HEK293T (cell line): ENCODE measurements around the gene EMP2.

ENCODE experiments used
- ELF4 ChIP-seq: fragments of 450-650 bp; IDR thresholded peaks from 2 replicates; pipeline ENCODE4 v1.6.1; 2017; ENCODE audit warnings: antibody characterized with exemption
- FOXA1 ChIP-seq: fragments of 450-650 bp; IDR thresholded peaks from 2 replicates; pipeline ENCODE4 v1.6.1; 2016; ENCODE audit warnings: mild to moderate bottlenecking
- FOXM1 ChIP-seq: fragments of 450-650 bp; IDR thresholded peaks from 2 replicates; pipeline ENCODE4 v1.6.1; 2017; ENCODE audit warnings: mild to moderate bottlenecking, borderline replicate concordance
- L3MBTL2 ChIP-seq: fragments of 450-650 bp; conservative IDR thresholded peaks from 2 replicates; pipeline ENCODE4 v1.6.1; 2016; ENCODE audit warnings: mild to moderate bottlenecking
- NFRKB ChIP-seq: fragments of 450-650 bp; IDR thresholded peaks from 2 replicates; pipeline ENCODE4 v1.6.1; 2016; ENCODE audit warnings: mild to moderate bottlenecking, moderate library complexity
- PKNOX1 ChIP-seq: fragments of 450-650 bp; IDR thresholded peaks from 2 replicates; pipeline ENCODE4 v1.6.1; 2016
- SP1 ChIP-seq: fragments of 450-650 bp; IDR thresholded peaks from 2 replicates; pipeline ENCODE4 v1.6.1; 2017
- SUZ12 ChIP-seq: fragments of 450-650 bp; IDR thresholded peaks from 2 replicates; pipeline ENCODE4 v1.6.1; 2016; ENCODE audit warnings: mild to moderate bottlenecking
- TARDBP ChIP-seq: fragments of 450-650 bp; IDR thresholded peaks from 2 replicates; pipeline ENCODE4 v1.6.1; 2016
- ZNF384 ChIP-seq: fragments of 450-650 bp; IDR thresholded peaks from 2 replicates; pipeline ENCODE4 v1.6.1; 2016

- no peak for TF ChIP-seq SP1
- TF ChIP-seq ZNF384, result no peak
- no peak for TF ChIP-seq SUZ12
- no peak for TF ChIP-seq FOXA1
- TF ChIP-seq TARDBP, result no peak
- no peak for TF ChIP-seq PKNOX1
- TF ChIP-seq ELF4, result no peak
- no peak for TF ChIP-seq NFRKB
- no peak for TF ChIP-seq FOXM1
- TF ChIP-seq L3MBTL2, result no peak
Observed at GRCh38 chr16:10571354-10571753, 9.0 kb downstream of the EMP2 start.
